TTC549 (cell line): Measurements from ENCODE around the gene SRC.

Source experiments
- FAIRE-seq: peaks from 2 replicates; lab custom pipeline; 2012; peaks lifted over from hg19 to GRCh38; lab: Jason Lieb, UNC

SRC gene

GRCh38 chr20:37315021-37315451 lies 30.9 kb upstream of the SRC start:
- FAIRE-seq, result no peak

GRCh38 chr20:37315452-37316110 lies 30.4 kb upstream of the SRC start:
- FAIRE-seq, result no peak

GRCh38 chr20:37316116-37316774 lies 29.7 kb upstream of the SRC start:
- FAIRE-seq, result no peak

- FAIRE-seq, result no peak
Observed at GRCh38 chr20:37316775-37317170, 29.2 kb upstream of the SRC start.

- no peak for FAIRE-seq
Observed at GRCh38 chr20:37317316-37317715, 28.6 kb upstream of the SRC start.

GRCh38 chr20:37317994-37318640 lies 27.8 kb upstream of the SRC start:
- no peak for FAIRE-seq

GRCh38 chr20:37319151-37319671 lies 26.7 kb upstream of the SRC start:
- no peak for FAIRE-seq

- no peak for FAIRE-seq
Observed at GRCh38 chr20:37323985-37324384, 22.0 kb upstream of the SRC start.

GRCh38 chr20:37325206-37325605 lies 20.7 kb upstream of the SRC start:
- no peak for FAIRE-seq

- FAIRE-seq, result no peak
Observed at GRCh38 chr20:37326666-37327065, 19.3 kb upstream of the SRC start.

GRCh38 chr20:37327748-37328147 lies 18.2 kb upstream of the SRC start:
- no peak for FAIRE-seq

GRCh38 chr20:37328149-37328945 lies 17.6 kb upstream of the SRC start:
- no peak for FAIRE-seq

GRCh38 chr20:37329481-37330165 lies 16.3 kb upstream of the SRC start:
- no peak for FAIRE-seq

- FAIRE-seq, result no peak
Observed at GRCh38 chr20:37330316-37330715, 15.6 kb upstream of the SRC start.

GRCh38 chr20:37331060-37331857 lies 14.7 kb upstream of the SRC start:
- no peak for FAIRE-seq

GRCh38 chr20:37333130-37333847 lies 12.7 kb upstream of the SRC start:
- FAIRE-seq, result no peak

GRCh38 chr20:37333848-37334318 lies 12.1 kb upstream of the SRC start:
- FAIRE-seq, result no peak

- no peak for FAIRE-seq
Observed at GRCh38 chr20:37334450-37334849, 11.5 kb upstream of the SRC start.

- FAIRE-seq, result no peak
Observed at GRCh38 chr20:37335642-37336368, 10.1 kb upstream of the SRC start.
